Epithelial cell of proximal tubule (primary cell): ENCODE data around the gene RPS6KA2. TPM values are rescaled to one million over a fixed set of nuclear protein-coding genes. Genes with fewer than 3 reads are reported as not detected.
"Not testable (repeated sequence)": the region's sequence is repeated elsewhere in the genome, so short reads cannot be mapped to it uniquely, and the experiment has no call there.

ENCODE experiments used
- DNase-seq: peaks from one replicate; pipeline ENCODE4 v3.0.0-alpha.2; 2011; ENCODE audit warnings: low read depth
- H3K4me3 ChIP-seq: 2 replicates; pipeline ENCODE4 v1.5.1; 2011; ENCODE audit warnings: low read depth, mild to moderate bottlenecking, low read length
- total RNA-seq: library from RNA; depleted of rRNA; stranded (reverse); fragments of >200 nt; gene quantifications from 2 replicates; pipeline ENCODE4 v1.2.3, GENCODE V29; 2015
- TF ChIP-seq, protein P1 (sequence below): conservative IDR thresholded peaks from 2 replicates; pipeline ENCODE4 v1.5.1; 2012; ENCODE audit warnings: low read depth, mild to moderate bottlenecking, low read length

The RPS6KA2 gene
- total RNA-seq, 1 donor from 2014 or later = 20.8 TPM

DNA sequence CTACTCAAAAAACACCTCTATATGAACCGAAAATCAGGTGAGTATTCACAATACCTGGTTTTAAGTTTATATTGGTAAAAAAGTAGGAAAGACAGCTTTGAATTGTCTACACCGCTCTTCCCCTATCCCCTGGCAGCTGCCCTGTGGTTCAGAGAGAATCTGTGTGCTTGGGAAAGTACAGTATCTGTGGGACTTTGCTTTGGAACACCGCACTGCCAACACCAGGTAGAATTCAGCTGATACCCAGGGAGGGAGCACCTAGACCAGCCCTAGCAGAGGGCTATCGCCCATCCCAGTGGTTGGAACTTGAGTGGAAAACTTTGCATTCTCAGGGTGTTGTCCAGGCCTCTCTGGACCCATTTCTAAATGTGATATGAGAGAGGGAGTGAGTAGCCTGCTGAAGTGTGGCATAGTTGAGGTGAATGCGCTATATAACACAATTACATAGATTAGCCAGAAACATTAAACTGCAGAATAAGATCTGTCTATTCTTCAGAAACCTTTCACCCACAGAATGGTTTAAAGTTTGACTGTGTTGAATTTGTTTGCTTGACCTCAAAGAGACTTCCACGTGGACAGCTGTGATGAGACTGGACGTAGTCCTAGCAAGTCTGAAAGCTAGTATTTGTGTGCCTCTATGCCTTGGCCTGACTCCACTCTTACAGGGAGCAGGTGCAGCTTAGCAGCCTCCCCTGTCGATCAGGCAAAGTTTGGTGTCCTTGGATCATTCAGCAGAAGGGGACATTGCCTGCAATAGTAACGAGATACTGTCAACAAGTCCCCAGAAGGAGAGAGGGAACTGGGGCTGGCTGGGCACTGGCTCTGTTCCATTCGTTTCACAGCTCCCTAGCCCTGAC lies 232.8 kb downstream of the RPS6KA2 start:
- no peak overlapping the region for H3K4me3 ChIP-seq
- TF ChIP-seq, protein P1, sequence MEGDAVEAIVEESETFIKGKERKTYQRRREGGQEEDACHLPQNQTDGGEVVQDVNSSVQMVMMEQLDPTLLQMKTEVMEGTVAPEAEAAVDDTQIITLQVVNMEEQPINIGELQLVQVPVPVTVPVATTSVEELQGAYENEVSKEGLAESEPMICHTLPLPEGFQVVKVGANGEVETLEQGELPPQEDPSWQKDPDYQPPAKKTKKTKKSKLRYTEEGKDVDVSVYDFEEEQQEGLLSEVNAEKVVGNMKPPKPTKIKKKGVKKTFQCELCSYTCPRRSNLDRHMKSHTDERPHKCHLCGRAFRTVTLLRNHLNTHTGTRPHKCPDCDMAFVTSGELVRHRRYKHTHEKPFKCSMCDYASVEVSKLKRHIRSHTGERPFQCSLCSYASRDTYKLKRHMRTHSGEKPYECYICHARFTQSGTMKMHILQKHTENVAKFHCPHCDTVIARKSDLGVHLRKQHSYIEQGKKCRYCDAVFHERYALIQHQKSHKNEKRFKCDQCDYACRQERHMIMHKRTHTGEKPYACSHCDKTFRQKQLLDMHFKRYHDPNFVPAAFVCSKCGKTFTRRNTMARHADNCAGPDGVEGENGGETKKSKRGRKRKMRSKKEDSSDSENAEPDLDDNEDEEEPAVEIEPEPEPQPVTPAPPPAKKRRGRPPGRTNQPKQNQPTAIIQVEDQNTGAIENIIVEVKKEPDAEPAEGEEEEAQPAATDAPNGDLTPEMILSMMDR = no peak
- DNase-seq = no peak

DNA sequence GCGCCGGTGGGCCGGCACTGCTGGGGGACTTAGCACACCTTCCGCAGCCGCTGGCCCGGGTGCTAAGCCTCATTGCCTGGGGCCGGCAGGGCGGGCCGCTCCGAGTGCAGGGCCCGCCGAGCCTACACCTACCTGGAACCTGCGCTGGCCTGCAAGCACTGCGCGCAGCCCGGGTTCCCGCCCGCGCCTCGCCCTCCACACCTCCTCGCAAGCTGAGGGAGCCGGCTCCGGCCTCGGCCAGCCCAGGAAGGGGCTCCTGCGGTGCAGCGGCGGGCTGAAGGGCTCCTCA lies 233.6 kb downstream of the RPS6KA2 start:
- TF ChIP-seq, protein P1 = no peak
- H3K4me3 ChIP-seq = no peak overlapping the region
- no peak for DNase-seq

DNA sequence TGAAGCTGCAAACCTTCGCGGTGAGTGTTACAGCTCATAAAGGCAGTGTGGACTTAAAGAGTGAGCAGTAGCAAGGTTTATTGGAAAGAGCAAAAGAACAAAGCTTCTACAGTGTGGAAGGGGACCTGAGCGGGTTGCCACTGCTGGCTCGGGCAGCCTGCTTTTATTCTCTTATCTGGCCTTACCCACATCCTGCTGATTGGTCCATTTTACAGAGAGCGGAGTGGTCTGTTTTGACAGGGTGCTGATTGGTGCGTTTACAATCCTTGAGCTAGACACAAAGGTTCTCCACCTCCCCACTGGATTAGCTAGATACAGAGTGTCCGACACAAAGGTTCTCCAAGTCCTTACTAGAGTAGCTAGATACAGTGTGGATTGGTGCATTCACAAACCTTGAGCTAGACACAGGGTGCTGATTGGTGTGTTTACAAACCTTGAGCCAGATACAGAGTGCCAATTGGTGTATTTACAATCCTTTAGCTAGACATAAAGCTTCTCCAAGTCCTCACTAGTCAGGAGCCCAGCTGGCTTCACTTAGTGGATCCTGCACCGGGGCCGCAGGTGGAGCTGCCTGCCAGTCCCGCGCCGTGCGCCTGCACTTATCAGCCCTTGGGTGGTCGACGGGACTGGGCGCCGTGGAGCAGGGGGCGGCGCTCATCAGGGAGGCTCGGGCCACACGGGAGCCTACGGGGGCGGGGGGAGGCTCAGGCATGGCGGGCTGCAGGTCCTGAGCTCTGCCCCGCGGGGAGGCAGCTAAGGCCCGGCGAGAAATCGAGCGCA lies 234.1 kb downstream of the RPS6KA2 start:
- DNase-seq, H3K4me3 ChIP-seq: not testable (repeated sequence)

DNA sequence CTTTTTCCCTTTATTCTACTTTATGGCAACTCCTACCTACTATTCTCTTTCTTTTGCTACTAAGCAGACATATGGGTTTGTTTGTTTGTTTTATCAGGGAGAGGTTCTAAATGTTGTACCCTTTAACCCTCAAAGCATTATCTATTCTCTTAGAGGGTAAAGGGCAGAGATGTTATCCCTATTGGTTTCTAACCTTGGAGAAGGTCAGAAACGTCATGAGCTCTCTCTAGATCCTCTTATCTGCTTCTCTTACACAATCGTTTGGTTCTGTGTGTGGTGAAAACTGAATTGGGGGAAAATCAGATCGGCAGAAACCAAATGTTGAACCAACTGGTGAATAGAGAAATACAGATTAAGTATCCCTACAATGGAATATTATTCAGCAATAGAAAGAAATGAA lies 237.9 kb downstream of the RPS6KA2 start:
- H3K4me3 ChIP-seq = no peak overlapping the region
- TF ChIP-seq, protein P1 = no peak
- no peak for DNase-seq

DNA sequence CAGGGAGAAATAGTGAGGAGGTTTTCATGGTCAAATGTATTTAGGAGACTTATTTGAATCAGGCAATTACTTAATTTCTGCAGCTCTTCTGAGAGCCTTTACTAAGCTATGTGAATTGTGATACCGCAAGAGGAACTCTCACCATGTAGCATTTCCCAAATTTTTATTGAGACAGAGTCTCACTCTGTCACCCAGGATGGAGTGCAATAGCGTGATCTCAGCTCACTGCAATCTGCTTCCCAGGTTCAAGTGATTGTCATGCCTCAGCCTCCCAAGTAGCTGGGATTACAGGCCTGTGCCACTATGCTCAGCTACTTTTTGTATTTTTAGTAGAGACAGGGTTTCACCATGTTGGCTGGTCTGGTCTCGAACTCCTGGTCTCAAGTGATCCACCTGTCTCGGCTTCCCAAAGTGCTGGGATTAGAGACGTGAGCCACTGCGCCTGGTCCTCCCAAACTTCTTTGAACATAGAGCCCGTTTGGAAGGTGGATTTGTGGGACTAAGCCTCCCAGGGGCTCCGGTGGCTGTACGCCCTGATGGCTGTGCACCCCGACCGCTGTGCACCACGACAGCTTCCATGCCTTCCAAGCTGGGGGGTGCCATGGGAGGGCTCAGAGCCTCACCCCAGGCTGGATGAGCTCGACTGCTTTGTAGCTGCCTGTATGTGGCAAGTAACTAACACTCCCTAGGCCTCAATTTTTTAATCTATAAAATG lies 238.6 kb downstream of the RPS6KA2 start:
- H3K4me3 ChIP-seq = no peak overlapping the region
- no peak for DNase-seq
- TF ChIP-seq, protein P1 = no peak

DNA sequence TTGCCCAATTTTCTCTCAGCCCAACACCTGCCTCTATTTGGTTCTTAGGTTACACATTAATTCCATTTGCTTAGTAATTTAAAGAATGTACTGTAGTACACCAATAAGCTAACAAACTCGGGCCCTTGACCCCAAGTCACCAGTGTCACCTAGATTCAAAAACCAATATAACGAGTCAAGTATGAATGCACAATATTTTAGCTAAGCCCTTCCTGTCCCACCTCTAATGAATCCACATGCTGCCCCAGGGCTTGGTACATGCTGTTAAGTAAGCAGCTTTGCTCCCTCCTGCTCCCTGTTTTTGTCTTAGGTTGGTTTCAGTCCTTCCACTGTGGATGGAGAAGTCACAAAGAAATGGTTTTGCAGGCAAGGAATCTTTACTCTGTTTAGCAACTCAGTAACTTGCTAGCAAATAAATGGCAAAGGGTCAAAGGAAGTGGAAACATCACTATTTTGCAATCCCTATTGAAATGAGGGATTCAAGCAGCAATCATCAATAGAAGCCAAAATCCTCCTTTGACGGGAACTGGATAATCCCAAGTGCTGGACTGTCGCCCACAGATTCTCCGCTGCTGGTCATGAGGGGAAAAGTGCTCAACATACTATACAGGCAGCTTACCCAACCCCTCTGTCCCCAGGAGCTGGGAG lies 239.3 kb downstream of the RPS6KA2 start:
- peak; percentile 55 for DNase-seq
- TF ChIP-seq, protein P1 = no peak
- no peak overlapping the region for H3K4me3 ChIP-seq

DNA sequence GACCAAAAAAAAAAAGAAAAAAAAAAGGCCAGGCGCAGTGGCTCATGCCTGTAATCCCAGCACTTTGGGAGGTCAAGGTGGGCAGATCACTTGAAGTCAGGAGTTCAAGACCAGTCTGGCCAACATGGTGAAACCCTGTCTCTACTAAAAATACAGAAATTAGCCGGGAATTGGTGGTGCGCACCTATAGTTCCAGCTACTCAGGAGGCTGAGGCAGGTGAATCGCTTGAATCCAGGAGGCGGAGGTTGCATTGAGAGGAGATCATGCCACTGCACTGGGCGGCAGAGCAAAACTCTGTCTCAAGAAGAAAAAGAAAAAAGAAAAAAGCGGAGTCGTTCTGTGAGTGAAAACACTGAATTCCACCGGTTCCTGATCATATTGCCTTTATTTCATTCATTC lies 240.0 kb downstream of the RPS6KA2 start:
- H3K4me3 ChIP-seq, DNase-seq: not testable (repeated sequence)
